GM06990 (cell line): Measurements from ENCODE around the gene FADS1.
A peak's percentile ranks its signal among the peaks of the same experiment; 100 is the strongest.

Experiments used
- DNase-seq: peaks from one replicate; pipeline ENCODE4 v3.0.0-alpha.2; 2011; ENCODE audit not compliant: insufficient read length; ENCODE audit errors: extremely low read depth
- H3K27me3 ChIP-seq: replicated peaks from 2 replicates; pipeline ENCODE4 v1.6.0; 2011; ENCODE audit warnings: low read length; ENCODE audit not compliant: control insufficient read depth, insufficient read depth
- H3K36me3 ChIP-seq: 2 replicates; pipeline ENCODE4 v1.5.1; 2011; ENCODE audit warnings: low read length; ENCODE audit not compliant: control insufficient read depth, insufficient read depth
- H3K4me3 ChIP-seq: replicated peaks from 2 replicates; pipeline ENCODE4 v1.5.1; 2011; ENCODE audit warnings: low read depth, mild to moderate bottlenecking, control low read depth, low read length
- CTCF ChIP-seq: IDR thresholded peaks from 2 replicates; pipeline ENCODE4 v1.5.1; 2011; ENCODE audit warnings: low read length, control low read depth, mild to moderate bottlenecking, inconsistent platforms; ENCODE audit not compliant: insufficient read depth, poor library complexity, severe bottlenecking

FADS1 gene

GRCh38 chr11:61830237-61831105, 13.7 kb upstream of the FADS1 start:
- H3K4me3 ChIP-seq, result peak overlapping the region; percentile 98
- peaks cover 3% of the 10 kb centered on the region for H3K36me3 ChIP-seq
- no peak for DNase-seq
- TF ChIP-seq CTCF, result no peak
- H3K27me3 ChIP-seq, result no peaks in the 10 kb centered on the region

GRCh38 chr11:61829806-61830205, 13.0 kb upstream of the FADS1 start:
- Histone ChIP-seq H3K36me3 (peaks cover 3% of the 10 kb centered on the region), H3K27me3 (no peaks in the 10 kb centered on the region), H3K4me3 (peak overlapping the region; percentile 98)
- no peak for DNase-seq
- TF ChIP-seq CTCF, result no peak

GRCh38 chr11:61828629-61829407, 12.0 kb upstream of the FADS1 start:
- H3K27me3 ChIP-seq, result no peaks in the 10 kb centered on the region
- DNase-seq, result peak; percentile 80
- peak; percentile 72 for TF ChIP-seq CTCF
- H3K36me3 ChIP-seq, result peaks cover 3% of the 10 kb centered on the region
- H3K4me3 ChIP-seq, result peak overlapping the region; percentile 98

- no peak for TF ChIP-seq CTCF
- Histone ChIP-seq H3K27me3 (no peaks in the 10 kb centered on the region), H3K36me3 (peaks cover 3% of the 10 kb centered on the region), H3K4me3 (peak overlapping the region; percentile 98)
- no peak for DNase-seq
Measured at GRCh38 chr11:61828379-61828628, 11.5 kb upstream of the FADS1 start.

- DNase-seq, result peak; percentile 97
- Histone ChIP-seq H3K36me3 (peaks cover 3% of the 10 kb centered on the region), H3K27me3 (no peaks in the 10 kb centered on the region), H3K4me3 (peak within 1 kb of the TSS; percentile 98)
- TF ChIP-seq CTCF, result no peak
Measured at GRCh38 chr11:61827571-61828378, 11.0 kb upstream of the FADS1 start, which contains the start of gene FADS2. FADS2 (plus strand) TSS chr11:61828300; CDS start chr11:61828391, 91 bp downstream.
